Measurements from ENCODE around the gene RAB41. TPM values are rescaled to one million over a fixed set of nuclear protein-coding genes. Genes with fewer than 3 reads are reported as not detected.

The RAB41 gene
- total and polyA plus RNA-seq, 2 of the 13 experiments (the other 11 are each of a cell fraction or from before 2014, with no cell fraction given) = not detected

- 100% methylated on average over 1 of the region's 1 CpG for WGBS (ENCODE audit: low lambda C conversion rate)
- in situ Hi-C loops (cut with HindIII; ENCODE audit: extremely low pct_ligation_motif_present, low pct_unique_long_range_greater_than_20kb) = no loop called here
- Histone ChIP-seq H3K4me3 (replicated peaks in 1 of 3; ENCODE audit: insufficient read depth in 1 of 3, low read depth in 2 of 3, low read length in 3 of 3) (no peak overlapping the region), H3K4me2 (ENCODE audit: low read depth, low read length) (no peak overlapping the region), H3K27ac (ENCODE audit: extremely low read length, insufficient read depth, low read length) (no peak overlapping the region), H3K27me3 (ENCODE audit: control insufficient read depth in 1 of 2, insufficient read depth in 2 of 2, low read length in 2 of 2) (no peaks in the 10 kb centered on the region), H3K36me3 (replicated peaks in 1 of 2; ENCODE audit: control insufficient read depth in 1 of 2, insufficient read depth in 2 of 2, low read length in 2 of 2) (peaks cover 0 to 7% of the 10 kb centered on the region in 2 experiments; a peak in 2 of 5 replicates), H3K79me2 (ENCODE audit: insufficient read depth, low read length) (peaks cover 3% of the 10 kb centered on the region), H3K4me1 (ENCODE audit: insufficient read depth, low read length) (no peaks in the 10 kb centered on the region), H3K9ac (ENCODE audit: insufficient read depth, low read depth, low read length) (no peak overlapping the region), H4K20me1 (ENCODE audit: insufficient read depth, low read length) (no peaks in the 10 kb centered on the region), H3K9me3 (ENCODE audit: low read length) (no peaks in the 10 kb centered on the region), H2AFZ (ENCODE audit: low read length) (no peak overlapping the region)
- ChIA-PET CTCF (ENCODE audit: low intra/inter-chr PET ratio, low total read pairs) (no interaction called here), POLR2A (no interaction called here)
- DNase-seq (ENCODE audit: low spot score) (no peak), ATAC-seq (no peak), FAIRE-seq (no peak)
- TF ChIP-seq ZNF563 (CRISPR knock-in tag; IDR thresholded peaks at IDR 0.05) (no peak), ISX (CRISPR knock-in tag; conservative IDR thresholded peaks at IDR 0.05) (no peak), ZNF232 (CRISPR knock-in tag; IDR thresholded peaks at IDR 0.05; ENCODE audit: borderline replicate concordance) (no peak), MYC (CRISPR knock-in tag; IDR thresholded peaks at IDR 0.05; ENCODE audit: borderline replicate concordance) (no peak), ZNF644 (CRISPR knock-in tag; IDR thresholded peaks at IDR 0.05; ENCODE audit: low read depth) (no peak), PAF1 (CRISPR knock-in tag; IDR thresholded peaks at IDR 0.05) (no peak), KAT7 (CRISPR knock-in tag; IDR thresholded peaks at IDR 0.05; ENCODE audit: borderline replicate concordance) (no peak), ZBTB7B (CRISPR knock-in tag; IDR thresholded peaks at IDR 0.05) (no peak), CENPT (CRISPR knock-in tag; IDR thresholded peaks at IDR 0.05; ENCODE audit: low read depth) (no peak), GATA4 (IDR thresholded peaks at IDR 0.05; ENCODE audit: borderline replicate concordance, low read depth) (no peak)
- TF ChIP-seq, protein P1, sequence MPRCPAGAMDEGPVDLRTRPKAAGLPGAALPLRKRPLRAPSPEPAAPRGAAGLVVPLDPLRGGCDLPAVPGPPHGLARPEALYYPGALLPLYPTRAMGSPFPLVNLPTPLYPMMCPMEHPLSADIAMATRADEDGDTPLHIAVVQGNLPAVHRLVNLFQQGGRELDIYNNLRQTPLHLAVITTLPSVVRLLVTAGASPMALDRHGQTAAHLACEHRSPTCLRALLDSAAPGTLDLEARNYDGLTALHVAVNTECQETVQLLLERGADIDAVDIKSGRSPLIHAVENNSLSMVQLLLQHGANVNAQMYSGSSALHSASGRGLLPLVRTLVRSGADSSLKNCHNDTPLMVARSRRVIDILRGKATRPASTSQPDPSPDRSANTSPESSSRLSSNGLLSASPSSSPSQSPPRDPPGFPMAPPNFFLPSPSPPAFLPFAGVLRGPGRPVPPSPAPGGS (CRISPR knock-in tag; IDR thresholded peaks at IDR 0.05) = no peak
- TF ChIP-seq, protein P2, sequence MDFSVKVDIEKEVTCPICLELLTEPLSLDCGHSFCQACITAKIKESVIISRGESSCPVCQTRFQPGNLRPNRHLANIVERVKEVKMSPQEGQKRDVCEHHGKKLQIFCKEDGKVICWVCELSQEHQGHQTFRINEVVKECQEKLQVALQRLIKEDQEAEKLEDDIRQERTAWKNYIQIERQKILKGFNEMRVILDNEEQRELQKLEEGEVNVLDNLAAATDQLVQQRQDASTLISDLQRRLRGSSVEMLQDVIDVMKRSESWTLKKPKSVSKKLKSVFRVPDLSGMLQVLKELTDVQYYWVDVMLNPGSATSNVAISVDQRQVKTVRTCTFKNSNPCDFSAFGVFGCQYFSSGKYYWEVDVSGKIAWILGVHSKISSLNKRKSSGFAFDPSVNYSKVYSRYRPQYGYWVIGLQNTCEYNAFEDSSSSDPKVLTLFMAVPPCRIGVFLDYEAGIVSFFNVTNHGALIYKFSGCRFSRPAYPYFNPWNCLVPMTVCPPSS (IDR thresholded peaks at IDR 0.05) = no peak
- no TSS peak for BruUV-seq (replicated peaks)
- intact Hi-C loops (cut with micrococcal nuclease; ENCODE audit: unreplicated experiment) = no loop called here
Observed at GRCh38 chrX:70313503-70313902, 31.5 kb downstream of the RAB41 start.
